Left kidney (tissue), 2 donors: Measurements from ENCODE around the gene MAP2K3. TPM values are rescaled to one million over a fixed set of nuclear protein-coding genes. Genes with fewer than 3 reads are reported as not detected.
"Not testable (repeated sequence)": the region's sequence is repeated elsewhere in the genome, so short reads cannot be mapped to it uniquely, and the experiment has no call there.

Source experiments
- DNase-seq: peaks from one replicate; pipeline ENCODE4 v3.0.0-alpha.2; 2013
- polyA plus RNA-seq: library from polyadenylated mRNA; unstranded; fragments of 120-200 nt; gene quantifications from one replicate; pipeline ENCODE4 v1.2.1, GENCODE V29; 2013; ENCODE audit not compliant: insufficient read length

Gene MAP2K3
- polyA plus RNA-seq, 1 donor: 20.5 TPM

DNA sequence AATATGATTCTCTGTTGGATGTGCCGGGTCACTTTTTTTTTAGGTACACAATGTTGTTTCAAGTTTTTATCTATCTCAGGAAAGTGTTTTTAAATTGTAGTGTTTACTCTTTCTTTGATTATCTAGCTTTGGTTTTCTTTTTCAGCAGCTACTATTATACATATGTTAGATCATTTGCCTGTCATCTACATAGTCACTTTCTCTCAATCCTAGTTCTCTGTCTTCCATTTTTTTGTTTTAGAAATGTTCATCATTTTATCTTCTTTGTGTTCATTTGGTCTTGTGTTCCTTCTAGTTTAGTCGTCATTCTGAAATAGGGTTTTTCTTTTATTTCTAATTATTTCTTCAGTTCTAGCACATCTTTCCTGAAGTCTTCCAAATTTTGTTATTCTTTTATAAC is 44.3 kb downstream of the MAP2K3 start:
- not testable (repeated sequence) for DNase-seq

DNA sequence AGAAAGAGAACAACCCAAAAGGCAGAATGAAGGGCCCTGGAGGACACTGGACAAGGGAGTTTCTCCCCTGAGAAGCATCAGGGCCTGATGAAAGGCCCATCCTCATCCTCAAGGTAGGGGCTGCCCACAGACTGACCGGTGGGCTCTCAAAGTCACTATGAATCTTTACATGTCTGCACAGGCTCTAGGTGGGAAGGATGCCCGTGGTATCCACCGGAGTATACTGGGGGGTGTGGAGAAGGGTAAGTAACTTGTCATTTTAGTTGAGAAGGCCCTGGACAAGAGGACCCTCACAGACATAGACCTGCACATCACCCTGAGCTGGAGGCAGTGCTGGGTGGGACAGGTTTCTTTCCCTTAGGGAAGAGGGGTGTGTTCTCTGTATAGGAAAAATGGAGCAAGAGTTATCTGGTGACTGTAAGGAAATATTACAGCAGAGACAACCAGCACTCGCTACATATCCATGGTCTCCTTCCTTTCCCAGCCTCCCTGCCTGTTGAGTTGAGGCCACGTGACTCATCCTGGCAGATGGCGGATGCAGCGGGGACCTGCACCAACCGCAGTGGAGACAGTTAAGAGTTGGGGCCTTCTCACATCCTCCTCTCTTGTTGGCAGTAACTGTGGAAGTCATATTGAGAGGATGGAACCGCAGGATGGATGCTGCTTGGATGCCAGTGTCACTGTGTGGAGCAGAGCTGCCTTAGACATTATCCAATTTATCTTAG is 46.1 kb downstream of the MAP2K3 start:
- DNase-seq: no peak

DNA sequence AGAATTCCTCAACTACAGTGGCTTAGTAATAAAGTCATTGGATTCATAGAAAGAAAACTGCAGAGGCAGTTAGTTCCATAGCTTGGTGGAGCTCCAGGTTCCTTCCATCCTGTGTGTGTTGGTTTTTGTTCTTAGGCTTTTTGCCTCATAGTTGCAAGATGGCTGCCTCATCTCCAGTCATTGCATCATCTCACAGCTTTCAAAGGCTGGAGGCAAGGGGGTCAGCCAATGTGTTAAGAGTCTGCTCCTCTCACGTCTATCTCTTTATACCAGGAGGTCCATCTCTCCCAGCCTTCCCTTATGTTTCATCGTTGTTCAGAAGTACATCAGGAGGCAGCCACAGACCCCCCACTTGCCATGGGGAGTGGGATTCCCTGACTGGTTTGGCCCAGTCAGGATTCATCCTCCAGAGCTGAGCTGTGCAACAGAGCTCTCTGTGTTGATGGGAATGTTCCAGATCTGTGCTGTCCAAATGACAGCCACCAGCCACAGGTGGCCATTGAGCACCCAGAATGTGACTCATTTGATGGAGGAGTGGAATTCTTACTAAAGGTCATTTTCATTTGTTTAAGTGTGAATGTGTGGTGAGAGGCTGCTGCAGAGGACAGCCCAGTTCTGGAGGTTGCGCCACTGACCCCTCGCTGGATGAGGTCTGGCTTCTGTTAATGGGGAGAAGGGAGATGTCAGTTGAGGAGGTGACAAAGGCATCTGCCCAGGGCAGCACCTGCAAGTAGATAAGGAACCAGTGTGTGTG is 52.2 kb downstream of the MAP2K3 start:
- DNase-seq: not testable (repeated sequence)

DNA sequence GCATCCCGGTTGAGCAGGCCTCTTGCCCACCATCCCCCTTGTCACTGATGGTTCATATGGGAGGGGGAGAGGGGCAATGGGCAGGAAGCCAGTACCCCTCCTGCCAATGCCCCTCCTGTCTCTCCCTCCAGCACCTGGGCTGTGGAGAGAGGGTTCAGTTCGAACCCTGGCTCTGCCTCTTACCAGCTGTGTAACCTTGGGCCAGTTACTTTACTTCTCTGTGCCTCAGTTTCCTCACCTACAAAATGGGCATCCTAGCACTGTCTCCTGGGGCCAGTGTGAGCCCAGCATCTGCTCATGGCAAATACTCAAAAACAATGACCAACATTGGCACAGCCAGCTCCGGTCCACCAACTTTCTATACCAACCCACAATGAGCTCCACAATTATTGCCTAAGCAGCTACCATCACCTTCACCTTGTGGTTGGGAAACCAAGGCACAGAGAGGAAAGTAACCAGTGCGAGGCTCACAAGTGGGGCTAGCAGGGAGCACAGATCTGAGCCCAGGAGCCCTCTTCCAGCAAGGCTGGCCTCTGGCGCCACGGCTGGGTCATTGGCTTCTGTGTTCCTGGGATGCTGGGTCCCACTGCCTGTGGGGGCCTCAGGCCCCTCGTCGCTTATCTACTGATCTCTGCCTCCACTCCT is 53.6 kb downstream of the MAP2K3 start:
- DNase-seq: not testable (repeated sequence)

DNA sequence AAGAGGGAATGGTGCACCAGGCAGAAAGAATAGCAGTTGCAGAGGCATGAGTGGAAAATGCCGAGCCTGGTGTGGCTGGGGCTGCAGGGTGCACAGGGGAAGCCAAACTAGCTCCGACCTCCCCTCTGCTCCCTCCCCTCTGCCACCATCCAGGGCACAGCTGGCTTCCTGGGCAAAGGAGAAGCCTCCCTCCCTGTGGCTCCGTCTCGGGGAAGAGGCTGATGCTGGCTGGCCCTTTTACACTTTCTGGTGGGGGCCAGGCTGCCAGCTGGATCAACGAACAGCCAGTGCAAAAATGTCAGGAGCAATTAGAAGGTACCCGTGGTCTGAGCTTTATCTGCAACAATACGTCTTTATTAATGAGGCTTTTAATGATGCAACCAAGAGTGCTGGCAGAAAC is 54.5 kb downstream of the MAP2K3 start:
- no peak for DNase-seq

DNA sequence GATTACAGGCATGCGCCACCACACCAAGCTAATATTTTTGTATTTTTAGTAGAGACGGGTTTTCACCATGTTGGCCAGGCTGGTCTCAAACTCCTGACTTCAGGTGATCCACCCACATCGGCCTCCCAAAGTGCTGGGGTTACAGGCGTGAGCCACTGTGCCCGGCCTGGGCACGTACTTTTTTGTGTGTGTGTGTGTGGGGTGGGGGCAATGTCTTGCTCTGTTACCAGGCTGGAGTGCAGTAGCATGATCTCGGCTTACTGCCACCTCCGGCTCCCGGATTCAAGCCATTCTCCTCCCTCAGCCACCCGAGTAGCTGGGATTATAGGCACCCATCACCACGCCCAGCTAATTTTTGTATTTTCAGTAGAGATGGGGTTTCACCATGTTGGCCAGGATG is 55.1 kb downstream of the MAP2K3 start:
- not testable (repeated sequence) for DNase-seq

DNA sequence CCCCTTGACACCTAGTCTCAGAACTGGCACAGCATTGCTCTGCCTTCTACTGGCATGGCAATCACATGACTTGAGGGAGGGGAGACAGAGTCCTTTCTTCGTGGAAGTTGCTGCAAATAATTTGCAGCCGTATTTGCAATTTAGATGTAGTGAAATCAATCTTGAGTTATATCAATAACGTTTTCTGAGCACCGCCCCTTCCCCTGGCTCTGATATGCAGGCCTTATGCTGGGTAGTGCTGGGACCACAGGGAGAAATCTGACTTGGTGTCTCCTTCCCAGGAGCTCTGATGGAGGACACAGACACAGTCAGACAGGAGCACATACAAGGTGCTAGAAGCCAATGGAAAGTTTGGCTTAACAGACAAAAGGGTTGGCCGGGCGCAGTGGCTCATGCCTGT is 55.9 kb downstream of the MAP2K3 start:
- DNase-seq: not testable (repeated sequence)

DNA sequence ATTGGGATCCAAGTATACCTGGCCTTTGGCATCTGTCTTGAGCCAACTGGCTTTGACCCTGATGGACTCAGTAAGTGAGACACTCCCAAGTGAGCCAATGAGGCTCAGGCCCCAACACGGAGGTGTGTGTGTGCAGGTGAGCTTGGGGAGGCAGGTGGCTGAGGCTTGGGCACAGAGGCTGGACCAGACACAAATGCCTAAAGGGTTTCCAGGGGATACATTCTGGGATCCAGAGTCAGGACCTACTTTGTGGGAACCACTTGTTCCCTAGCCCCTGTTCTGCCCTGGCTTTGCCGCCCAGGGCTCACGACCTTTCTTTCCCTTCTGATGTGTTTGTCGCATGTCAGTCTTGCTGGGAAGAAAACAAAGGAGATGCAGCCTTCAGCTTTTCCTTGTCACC is 56.8 kb downstream of the MAP2K3 start:
- not testable (repeated sequence) for DNase-seq

DNA sequence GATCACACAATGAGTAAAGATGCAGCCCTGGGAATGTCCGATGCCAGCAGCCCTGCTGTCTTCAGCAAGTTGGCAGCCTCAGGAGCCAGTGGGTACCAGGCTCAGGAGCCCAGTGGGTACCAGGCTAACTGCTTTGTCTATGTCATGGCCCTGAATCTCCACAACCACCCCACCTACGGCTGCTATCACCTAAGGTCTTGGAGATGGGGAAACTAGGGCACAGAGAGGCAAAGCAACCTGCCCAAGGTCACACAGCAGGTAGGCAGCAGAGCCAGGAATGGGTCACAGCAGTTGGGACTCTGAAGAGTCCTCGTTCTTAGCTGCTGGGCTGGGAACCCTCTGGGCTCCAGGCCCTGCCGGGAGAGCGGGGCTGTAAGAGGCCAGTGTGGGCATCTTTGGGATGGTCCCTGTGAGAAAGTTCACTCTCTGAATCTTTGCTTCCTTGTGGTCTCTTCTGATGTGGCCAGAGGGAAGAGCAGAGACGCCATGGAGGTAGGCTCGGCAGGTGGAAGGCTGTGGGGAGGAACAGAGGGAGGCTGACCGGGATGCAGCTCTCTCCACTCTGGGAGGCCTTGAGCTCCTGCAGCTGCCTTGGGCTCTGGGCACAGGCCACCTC is 57.5 kb downstream of the MAP2K3 start:
- not testable (repeated sequence) for DNase-seq

DNA sequence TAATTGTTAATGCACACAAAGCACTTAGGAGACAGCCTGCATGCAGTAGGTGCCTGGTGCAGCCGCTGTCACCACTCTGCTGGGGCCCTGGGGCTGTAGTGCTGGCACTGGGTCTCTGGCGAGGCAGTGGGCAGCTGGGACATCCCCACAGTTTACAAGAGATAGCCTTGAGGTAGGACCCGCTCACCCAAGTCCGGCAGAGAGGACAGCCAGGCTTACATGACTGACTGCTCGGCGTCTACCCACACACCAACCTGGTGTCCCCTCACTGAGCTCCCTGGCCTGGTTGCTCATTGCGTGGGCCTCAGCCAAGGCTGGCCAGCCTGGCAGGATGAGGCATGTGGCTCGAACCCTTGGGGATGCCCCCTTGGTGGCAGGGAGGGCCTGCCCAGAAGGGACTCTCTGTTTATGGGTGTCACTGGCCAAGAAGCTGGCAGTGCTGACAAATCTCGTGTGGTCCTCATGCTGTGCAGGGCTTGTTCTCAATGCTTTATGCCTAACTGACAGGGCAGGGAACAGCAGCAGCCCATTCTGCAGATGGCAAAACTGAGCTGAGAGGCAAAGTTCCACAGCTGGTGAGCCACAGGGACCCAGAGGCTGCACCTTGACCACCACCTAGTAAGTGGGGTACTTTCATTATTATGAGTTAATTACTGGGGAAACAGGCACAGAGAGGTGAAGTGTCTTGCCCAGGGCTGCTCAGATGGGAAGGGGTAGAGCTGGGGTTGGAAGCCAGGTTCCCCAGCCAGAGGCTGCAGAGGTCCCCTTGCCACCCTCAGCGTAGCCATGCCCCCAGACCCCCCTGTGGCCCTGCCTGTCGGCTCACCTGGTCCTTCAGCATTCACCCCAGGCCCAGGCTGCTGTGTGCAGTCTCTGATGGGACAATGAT is 58.8 kb downstream of the MAP2K3 start:
- not testable (repeated sequence) for DNase-seq

DNA sequence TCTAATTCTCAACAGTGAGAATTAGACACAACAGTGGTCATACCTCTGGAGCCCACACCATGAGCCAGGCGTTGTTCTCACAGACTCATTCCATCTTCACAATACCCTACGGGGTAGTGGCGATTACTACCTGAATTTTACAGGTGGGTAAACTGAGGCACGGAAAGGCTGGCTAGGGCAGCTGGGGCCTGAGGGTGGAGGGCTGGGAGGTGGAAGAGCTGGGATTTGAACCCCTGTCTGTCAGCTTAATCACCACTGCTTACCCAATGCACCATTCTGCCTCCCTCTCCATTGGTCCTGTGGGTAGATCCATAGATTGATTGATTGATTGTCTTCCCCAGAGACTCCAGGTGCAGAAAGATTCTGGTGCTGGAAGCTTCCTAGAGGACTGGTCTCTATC is 60.3 kb downstream of the MAP2K3 start:
- DNase-seq: not testable (repeated sequence)

DNA sequence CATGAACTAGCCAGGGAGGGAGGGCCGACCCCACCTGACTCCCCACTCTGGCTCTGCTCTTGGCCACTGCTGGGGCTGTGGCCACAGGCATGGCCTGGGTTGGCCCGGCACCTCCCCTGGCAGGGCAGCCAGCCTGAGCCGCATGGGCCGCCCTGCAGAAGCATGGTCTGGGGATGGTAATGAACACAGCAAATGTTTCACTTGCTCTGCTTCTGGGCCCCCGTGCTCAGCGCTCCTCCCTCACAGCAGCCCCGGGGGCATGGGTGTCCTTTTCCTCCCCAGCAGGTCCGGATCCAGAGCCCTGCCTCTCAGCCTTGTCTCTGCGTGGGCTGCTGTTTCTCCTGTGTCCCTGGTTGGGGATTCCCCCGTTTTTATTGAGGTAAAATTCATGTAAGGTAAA is 60.7 kb downstream of the MAP2K3 start:
- DNase-seq: no peak

DNA sequence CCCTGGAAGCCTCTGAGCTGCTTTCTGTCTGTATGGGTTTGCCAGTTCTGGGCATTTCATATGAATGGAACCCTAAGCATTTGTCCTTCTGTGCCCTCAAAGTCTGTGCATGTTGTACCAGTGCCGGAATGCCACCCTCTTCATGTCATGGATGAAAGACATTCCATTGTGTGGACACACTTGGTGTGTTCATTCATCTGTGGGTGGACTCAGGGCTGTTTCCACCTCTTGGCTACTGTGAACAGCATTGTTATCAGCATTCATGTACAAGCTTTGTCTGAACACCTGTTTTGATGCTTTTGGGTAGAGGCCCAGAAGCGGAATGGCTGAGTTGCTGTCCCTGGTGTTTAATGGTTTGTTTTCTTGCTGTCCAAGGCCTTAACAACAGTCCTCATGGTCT is 61.6 kb downstream of the MAP2K3 start:
- DNase-seq: not testable (repeated sequence)

DNA sequence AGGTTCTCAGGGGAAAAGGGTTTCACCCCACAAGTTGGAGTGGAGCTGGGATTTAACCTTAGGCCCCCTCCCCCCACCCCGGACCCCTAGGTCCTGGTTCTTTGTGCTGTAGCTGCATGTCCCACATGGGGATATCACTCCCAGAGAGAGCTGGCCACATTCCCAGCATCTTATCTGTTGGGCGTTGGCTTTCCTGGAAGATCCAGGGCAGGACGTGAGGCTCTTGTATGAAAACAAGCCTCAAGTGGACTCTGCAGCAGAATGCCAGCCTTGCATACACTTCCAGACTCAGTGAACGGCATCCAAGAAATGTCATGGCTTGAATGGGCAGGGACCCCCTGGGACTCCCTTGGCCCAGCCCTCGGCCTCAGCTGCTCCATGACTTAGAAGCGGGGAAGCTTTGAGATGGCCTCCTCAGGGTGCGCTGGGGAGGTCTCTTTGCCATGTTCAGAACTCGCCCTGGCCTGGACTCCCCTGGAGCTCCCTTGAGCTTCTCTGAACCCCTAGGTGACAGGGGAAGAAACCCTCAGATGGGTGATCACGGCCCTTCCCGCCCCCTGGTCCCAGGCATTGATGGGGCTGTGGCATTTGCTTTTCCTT is 62.2 kb downstream of the MAP2K3 start:
- not testable (repeated sequence) for DNase-seq

DNA sequence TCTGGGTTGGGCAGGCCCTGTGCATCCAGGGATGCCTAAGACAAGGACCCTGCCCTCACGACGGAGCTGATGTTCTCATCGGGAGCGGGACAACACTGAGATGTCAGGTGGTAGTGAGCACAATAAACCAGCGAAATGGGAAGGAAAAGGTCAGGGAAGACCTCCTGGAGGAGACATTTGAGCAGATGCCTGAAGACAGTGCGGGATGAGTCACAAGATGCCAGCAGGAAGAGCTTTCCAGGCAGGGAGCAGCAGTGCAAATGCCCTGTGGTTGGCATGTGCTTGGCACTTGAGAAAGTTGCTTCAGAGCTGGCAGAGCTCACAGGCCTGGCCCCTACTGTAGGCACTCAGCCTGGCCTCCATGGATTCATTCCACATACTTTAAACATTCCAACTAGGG is 63.1 kb downstream of the MAP2K3 start:
- not testable (repeated sequence) for DNase-seq

DNA sequence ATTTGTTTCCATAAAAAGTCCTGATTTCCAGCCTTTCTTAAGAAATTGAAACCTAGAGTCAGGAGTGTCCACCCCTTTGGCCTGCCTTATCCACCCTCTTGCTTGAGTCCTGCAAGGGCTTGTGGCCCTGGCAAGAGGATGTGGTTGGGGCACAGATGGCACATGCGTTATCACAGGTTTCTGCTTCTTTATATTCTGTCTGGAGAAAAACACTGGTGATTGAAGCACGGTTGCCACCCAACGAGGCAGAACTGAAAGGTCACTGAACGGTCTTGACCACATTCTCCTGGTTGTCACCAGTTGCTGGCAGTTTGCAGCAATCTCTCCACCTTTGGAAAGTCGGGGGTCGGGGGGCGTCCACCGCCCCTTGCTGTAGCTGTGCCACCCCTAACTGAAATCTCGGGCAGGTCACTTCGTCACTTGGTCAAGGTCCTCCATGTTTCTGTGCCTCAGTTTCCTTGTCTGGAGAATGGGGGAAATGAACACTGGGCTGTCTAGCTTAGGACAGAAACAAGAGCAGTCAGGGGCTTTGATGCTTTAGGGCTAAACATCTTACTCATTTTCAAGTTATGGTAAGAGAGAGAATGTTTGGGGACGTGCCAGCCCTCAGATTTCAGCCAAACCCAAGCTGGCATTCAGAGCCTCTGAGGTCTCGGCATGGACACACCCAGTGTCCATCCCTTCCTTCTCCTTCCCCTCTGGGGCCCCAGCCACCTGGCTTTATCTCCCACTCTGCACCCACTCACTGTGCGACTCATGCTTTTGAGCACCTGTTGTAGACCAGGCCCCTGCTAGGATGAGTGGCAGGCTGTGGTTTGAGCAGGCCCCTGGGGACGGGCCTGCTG is 63.8 kb downstream of the MAP2K3 start:
- not testable (repeated sequence) for DNase-seq

DNA sequence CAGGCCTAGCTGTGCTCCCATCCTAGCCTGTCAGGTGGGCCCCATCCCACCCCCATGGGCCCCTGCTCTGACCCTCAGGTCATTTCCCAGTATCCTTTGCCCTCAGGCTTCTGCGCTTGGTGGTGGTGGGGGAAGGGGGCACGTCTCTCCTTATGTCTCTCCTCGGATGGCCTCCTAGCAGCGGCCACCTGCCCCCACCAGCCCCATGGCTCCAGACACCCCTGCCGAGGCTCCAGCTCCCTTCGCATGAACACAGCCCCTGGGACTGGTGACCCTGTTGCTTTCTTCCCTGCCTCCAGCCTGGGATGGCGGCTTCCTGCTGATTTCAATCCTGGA is 64.4 kb downstream of the MAP2K3 start:
- DNase-seq: not testable (repeated sequence)

DNA sequence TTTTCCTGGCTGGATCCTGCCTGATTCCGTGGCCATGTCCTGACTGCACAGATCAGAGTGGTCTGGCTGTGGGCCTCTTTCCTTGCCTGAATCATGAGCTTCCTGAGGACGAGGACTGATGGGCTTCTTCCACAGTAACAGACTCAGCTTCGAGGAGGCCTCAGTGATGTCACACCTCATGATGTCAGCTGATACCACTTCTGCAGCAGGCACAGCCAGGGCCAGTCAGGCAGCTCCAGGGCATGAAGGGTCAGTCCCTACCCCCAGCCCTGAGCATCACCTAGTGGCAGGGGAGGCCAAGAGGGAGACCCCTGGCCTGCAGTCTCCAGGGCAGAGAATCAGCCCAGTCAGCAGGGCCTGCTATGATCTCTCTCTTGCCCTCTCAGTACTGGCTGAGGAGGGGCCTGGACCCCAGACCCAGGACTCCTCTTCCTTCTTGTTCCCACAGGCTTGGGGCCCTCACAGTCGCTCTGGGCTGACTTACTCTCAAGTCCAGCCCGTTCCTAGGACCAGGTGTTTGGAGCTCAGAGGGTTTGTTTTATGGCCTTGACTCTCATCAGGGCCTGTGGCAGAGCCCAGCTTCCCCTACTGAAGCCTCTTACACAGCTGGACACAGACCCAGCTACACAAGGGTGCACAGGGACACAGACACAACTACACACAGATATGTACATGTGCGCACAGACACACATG is 65.0 kb downstream of the MAP2K3 start:
- DNase-seq: not testable (repeated sequence)

DNA sequence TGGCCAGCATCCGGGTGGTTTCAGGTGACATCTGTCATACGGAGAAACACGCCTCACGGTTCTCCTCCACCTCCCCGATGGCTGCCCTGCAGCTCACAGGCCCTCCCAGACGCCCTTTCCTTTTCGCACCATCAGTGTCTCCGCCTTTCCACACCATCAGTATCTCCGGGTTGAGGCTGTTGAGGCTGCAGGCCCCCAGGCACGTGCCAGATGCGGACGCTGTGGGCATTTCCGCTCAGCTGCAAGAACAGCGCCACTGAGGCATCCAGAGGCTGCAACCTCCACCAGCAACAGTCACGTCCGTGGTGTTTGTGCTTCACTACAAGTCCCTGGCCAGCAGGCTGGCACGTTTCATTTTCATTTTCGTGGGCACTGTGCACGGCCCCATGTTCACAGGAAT is 66.0 kb downstream of the MAP2K3 start:
- DNase-seq: not testable (repeated sequence)
